ENCODE data around the gene GNA12.
A peak's percentile ranks its signal among the peaks of the same experiment; 100 is the strongest.

Gene GNA12

GRCh38 chr7:2844153-2845033 lies at the start of gene GNA12:
TSS of gene GNA12 (minus strand) at chr7:2844308. CDS start at chr7:2844161, 147 bp downstream.
- peaks cover 34% of the 10 kb centered on the region for H3K4me1 Mint-ChIP-seq
- H3K27me3 Mint-ChIP-seq, result no peaks in the 10 kb centered on the region
- peaks cover 8% of the 10 kb centered on the region for H3K36me3 Mint-ChIP-seq (ENCODE audit: insufficient read depth)
- no peaks in the 10 kb centered on the region for H3K9me3 Mint-ChIP-seq
- ATAC-seq (replicated peaks; ENCODE audit: extremely low read depth, poor library complexity, severe bottlenecking), result peak; percentile 92
- peak; percentile 99 for DNase-seq (ENCODE audit: low spot score in 2 of 2)
- peak within 1 kb of the TSS; percentile 81 for H3K27ac Mint-ChIP-seq (ENCODE audit: low read depth)
- peak within 1 kb of the TSS; percentile 81 for H3K4me3 Mint-ChIP-seq

- H3K9me3 Mint-ChIP-seq, result no peaks in the 10 kb centered on the region
- peak overlapping the region; percentile 89 for H3K27ac Mint-ChIP-seq (ENCODE audit: low read depth)
- H3K36me3 Mint-ChIP-seq (ENCODE audit: insufficient read depth), result peaks cover 8% of the 10 kb centered on the region
- ATAC-seq (replicated peaks; ENCODE audit: extremely low read depth, poor library complexity, severe bottlenecking), result peak; percentile 31
- peak overlapping the region; percentile 81 for H3K4me3 Mint-ChIP-seq
- peaks cover 21% of the 10 kb centered on the region for H3K4me1 Mint-ChIP-seq
- H3K27me3 Mint-ChIP-seq, result no peaks in the 10 kb centered on the region
- DNase-seq (ENCODE audit: low spot score in 2 of 2), result no peak
Measured at GRCh38 chr7:2893411-2893861, 49.3 kb upstream of the GNA12 start.

- H3K36me3 Mint-ChIP-seq (ENCODE audit: insufficient read depth), result peaks cover 8% of the 10 kb centered on the region
- no peaks in the 10 kb centered on the region for H3K9me3 Mint-ChIP-seq
Measured at GRCh38 chr7:2892549-2892948, 48.4 kb upstream of the GNA12 start.

GRCh38 chr7:2887816-2888215 lies 43.7 kb upstream of the GNA12 start:
- DNase-seq (ENCODE audit: low spot score in 2 of 2) (no peak), ATAC-seq (replicated peaks; ENCODE audit: extremely low read depth, poor library complexity, severe bottlenecking) (no peak)
- H3K36me3 Mint-ChIP-seq (ENCODE audit: insufficient read depth), result peaks cover 7% of the 10 kb centered on the region
- no peak overlapping the region for H3K4me3 Mint-ChIP-seq
- H3K4me1 Mint-ChIP-seq, result peaks cover 4% of the 10 kb centered on the region
- no peaks in the 10 kb centered on the region for H3K9me3 Mint-ChIP-seq
- no peaks in the 10 kb centered on the region for H3K27me3 Mint-ChIP-seq
- no peak overlapping the region for H3K27ac Mint-ChIP-seq (ENCODE audit: low read depth)

More at GRCh38 chr7:2892549-2892948, 48.4 kb upstream of the GNA12 start:
- ATAC-seq (replicated peaks; ENCODE audit: extremely low read depth, poor library complexity, severe bottlenecking) (no peak), DNase-seq (ENCODE audit: low spot score in 2 of 2) (no peak)
- Mint-ChIP-seq H3K27me3 (no peaks in the 10 kb centered on the region), H3K4me1 (peaks cover 21% of the 10 kb centered on the region), H3K27ac (ENCODE audit: low read depth) (no peak overlapping the region), H3K4me3 (no peak overlapping the region)

GRCh38 chr7:2886900-2887299 lies 42.8 kb upstream of the GNA12 start:
- no peak for DNase-seq (ENCODE audit: low spot score in 2 of 2)

GRCh38 chr7:2886391-2886790 lies 42.3 kb upstream of the GNA12 start:
- DNase-seq (ENCODE audit: low spot score in 2 of 2) (no peak), ATAC-seq (replicated peaks; ENCODE audit: extremely low read depth, poor library complexity, severe bottlenecking) (no peak)
- Mint-ChIP-seq H3K9me3 (no peaks in the 10 kb centered on the region), H3K4me1 (peaks cover 4% of the 10 kb centered on the region), H3K27me3 (no peaks in the 10 kb centered on the region), H3K4me3 (no peak overlapping the region), H3K27ac (ENCODE audit: low read depth) (peak overlapping the region; percentile 59), H3K36me3 (ENCODE audit: insufficient read depth) (peaks cover 7% of the 10 kb centered on the region)

More at GRCh38 chr7:2886900-2887299, 42.8 kb upstream of the GNA12 start:
- peaks cover 7% of the 10 kb centered on the region for H3K36me3 Mint-ChIP-seq (ENCODE audit: insufficient read depth)
- no peaks in the 10 kb centered on the region for H3K9me3 Mint-ChIP-seq
- H3K27ac Mint-ChIP-seq (ENCODE audit: low read depth), result no peak overlapping the region
- ATAC-seq (replicated peaks; ENCODE audit: extremely low read depth, poor library complexity, severe bottlenecking), result no peak
- H3K4me3 Mint-ChIP-seq, result no peak overlapping the region
- peaks cover 4% of the 10 kb centered on the region for H3K4me1 Mint-ChIP-seq
- no peaks in the 10 kb centered on the region for H3K27me3 Mint-ChIP-seq

GRCh38 chr7:2884161-2884560 lies 40.1 kb upstream of the GNA12 start:
- H3K4me3 Mint-ChIP-seq, result no peak overlapping the region
- no peaks in the 10 kb centered on the region for H3K27me3 Mint-ChIP-seq
- H3K4me1 Mint-ChIP-seq, result peaks cover 5% of the 10 kb centered on the region
- H3K27ac Mint-ChIP-seq (ENCODE audit: low read depth), result no peak overlapping the region
- ATAC-seq (replicated peaks; ENCODE audit: extremely low read depth, poor library complexity, severe bottlenecking) (no peak), DNase-seq (ENCODE audit: low spot score in 2 of 2) (no peak)
- no peaks in the 10 kb centered on the region for H3K9me3 Mint-ChIP-seq
- H3K36me3 Mint-ChIP-seq (ENCODE audit: insufficient read depth), result peaks cover 6% of the 10 kb centered on the region

- Mint-ChIP-seq H3K4me1 (peaks cover 14% of the 10 kb centered on the region), H3K9me3 (no peaks in the 10 kb centered on the region), H3K27me3 (no peaks in the 10 kb centered on the region), H3K27ac (ENCODE audit: low read depth) (no peak overlapping the region), H3K4me3 (no peak overlapping the region), H3K36me3 (ENCODE audit: insufficient read depth) (peaks cover 6% of the 10 kb centered on the region)
- DNase-seq (ENCODE audit: low spot score in 2 of 2) (no peak), ATAC-seq (replicated peaks; ENCODE audit: extremely low read depth, poor library complexity, severe bottlenecking) (no peak)
Measured at GRCh38 chr7:2883101-2883500, 39.0 kb upstream of the GNA12 start.

GRCh38 chr7:2882111-2882510 lies 38.0 kb upstream of the GNA12 start:
- no peak overlapping the region for H3K4me3 Mint-ChIP-seq
- H3K27ac Mint-ChIP-seq (ENCODE audit: low read depth), result no peak overlapping the region
- H3K9me3 Mint-ChIP-seq, result no peaks in the 10 kb centered on the region
- DNase-seq (ENCODE audit: low spot score in 2 of 2) (no peak), ATAC-seq (replicated peaks; ENCODE audit: extremely low read depth, poor library complexity, severe bottlenecking) (no peak)
- no peaks in the 10 kb centered on the region for H3K27me3 Mint-ChIP-seq
- peaks cover 13% of the 10 kb centered on the region for H3K4me1 Mint-ChIP-seq
- H3K36me3 Mint-ChIP-seq (ENCODE audit: insufficient read depth), result peaks cover 5% of the 10 kb centered on the region

GRCh38 chr7:2880874-2881533 lies 36.9 kb upstream of the GNA12 start:
- DNase-seq (ENCODE audit: low spot score in 2 of 2) (no peak), ATAC-seq (replicated peaks; ENCODE audit: extremely low read depth, poor library complexity, severe bottlenecking) (no peak)
- Mint-ChIP-seq H3K27ac (ENCODE audit: low read depth) (no peak overlapping the region), H3K36me3 (ENCODE audit: insufficient read depth) (peaks cover 2% of the 10 kb centered on the region), H3K4me3 (no peak overlapping the region), H3K9me3 (no peaks in the 10 kb centered on the region), H3K27me3 (no peaks in the 10 kb centered on the region), H3K4me1 (peaks cover 12% of the 10 kb centered on the region)

- no peak for ATAC-seq (replicated peaks; ENCODE audit: extremely low read depth, poor library complexity, severe bottlenecking)
- DNase-seq (ENCODE audit: low spot score in 2 of 2), result no peak
- Mint-ChIP-seq H3K4me1 (peaks cover 12% of the 10 kb centered on the region), H3K9me3 (no peaks in the 10 kb centered on the region), H3K4me3 (no peak overlapping the region), H3K27me3 (no peaks in the 10 kb centered on the region), H3K36me3 (ENCODE audit: insufficient read depth) (no peaks in the 10 kb centered on the region), H3K27ac (ENCODE audit: low read depth) (no peak overlapping the region)
Measured at GRCh38 chr7:2880051-2880450, 35.9 kb upstream of the GNA12 start.

GRCh38 chr7:2879354-2879753 lies 35.2 kb upstream of the GNA12 start:
- Mint-ChIP-seq H3K27ac (ENCODE audit: low read depth) (no peak overlapping the region), H3K4me3 (no peak overlapping the region)
- ATAC-seq (replicated peaks; ENCODE audit: extremely low read depth, poor library complexity, severe bottlenecking), result no peak

GRCh38 chr7:2878306-2878705 lies 34.2 kb upstream of the GNA12 start:
- Mint-ChIP-seq H3K27ac (ENCODE audit: low read depth) (no peak overlapping the region), H3K4me3 (no peak overlapping the region), H3K36me3 (ENCODE audit: insufficient read depth) (no peaks in the 10 kb centered on the region), H3K4me1 (peaks cover 12% of the 10 kb centered on the region), H3K9me3 (no peaks in the 10 kb centered on the region), H3K27me3 (no peaks in the 10 kb centered on the region)
- DNase-seq (ENCODE audit: low spot score in 2 of 2) (no peak), ATAC-seq (replicated peaks; ENCODE audit: extremely low read depth, poor library complexity, severe bottlenecking) (no peak)

More at GRCh38 chr7:2879354-2879753, 35.2 kb upstream of the GNA12 start:
- no peaks in the 10 kb centered on the region for H3K27me3 Mint-ChIP-seq
- no peaks in the 10 kb centered on the region for H3K9me3 Mint-ChIP-seq
- peaks cover 12% of the 10 kb centered on the region for H3K4me1 Mint-ChIP-seq
- no peak for DNase-seq (ENCODE audit: low spot score in 2 of 2)
- no peaks in the 10 kb centered on the region for H3K36me3 Mint-ChIP-seq (ENCODE audit: insufficient read depth)

Data from central memory CD8-positive, alpha-beta T cell (primary cell).